NCI-H2081 treated with DMSO at 0.1 percent for 48 hours (cell line): ENCODE measurements around the gene AIP.
"Not testable (repeated sequence)": the region's sequence is repeated elsewhere in the genome, so short reads cannot be mapped to it uniquely, and the experiment has no call there.

Source experiments
- DNase-seq: peaks from one replicate; lab custom pipeline; 2025; lab: John Stamatoyannopoulos, UW

Gene AIP

DNA sequence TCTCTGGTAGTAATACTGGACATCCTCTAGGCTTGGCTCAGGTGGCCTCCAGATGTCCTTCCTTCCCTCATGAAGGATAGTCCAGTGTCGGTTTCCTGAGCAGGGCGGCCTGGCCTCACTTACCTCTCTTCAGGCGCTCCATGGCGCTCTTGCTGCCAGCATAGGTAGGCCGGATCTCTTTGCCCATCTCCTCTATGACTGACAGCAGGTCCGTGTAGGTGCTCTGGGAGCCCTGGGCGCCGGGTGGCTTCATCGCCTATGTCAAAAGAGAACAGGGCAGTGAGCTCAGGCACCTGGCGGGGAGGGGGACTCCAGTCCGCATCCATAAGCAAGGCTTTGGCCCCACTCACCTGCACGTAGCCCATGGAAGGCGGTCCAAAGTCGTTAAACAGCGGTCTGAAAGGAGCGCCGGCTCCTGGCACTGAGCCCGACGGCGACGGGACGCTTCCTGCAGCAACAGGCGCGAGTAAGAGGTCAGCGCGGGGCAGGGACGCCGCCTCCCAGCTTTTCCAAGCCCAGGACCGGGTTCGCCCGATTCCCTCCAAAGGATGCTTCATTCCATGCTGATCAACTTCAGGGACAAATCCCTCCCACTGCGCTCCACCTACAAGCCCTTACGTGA, 24.5 kb downstream of the AIP start:
- DNase-seq: no peak

DNA sequence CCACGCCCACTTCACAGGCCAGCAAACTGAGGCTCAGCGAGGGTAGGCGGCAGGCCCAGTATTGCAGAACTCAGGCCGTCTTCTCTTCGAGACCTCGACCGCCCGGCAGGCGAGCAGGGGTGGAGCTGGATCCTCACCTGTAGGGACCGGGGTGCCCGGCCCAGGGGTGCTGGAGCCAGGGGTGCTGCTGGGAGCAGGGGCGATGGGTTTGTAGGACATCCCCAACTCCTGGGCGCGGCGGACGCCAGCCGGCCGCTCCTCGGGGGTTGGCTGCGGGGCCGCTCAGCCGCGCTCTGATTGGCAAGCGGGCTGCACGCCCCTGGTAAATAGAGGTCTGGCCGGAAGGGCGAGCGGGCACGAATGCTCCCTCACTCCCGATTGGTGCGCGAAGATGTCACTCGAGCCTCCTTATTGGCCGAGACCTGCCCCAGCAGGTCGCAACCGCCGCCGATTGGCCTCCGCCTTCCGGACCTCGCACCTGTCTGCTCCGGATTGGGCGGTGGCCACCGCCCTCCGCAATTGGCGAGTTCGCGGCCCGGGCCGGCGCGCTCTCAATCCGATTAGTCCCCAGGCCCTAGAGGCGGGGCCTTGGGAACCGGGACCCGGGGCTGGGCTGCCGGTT, 25.1 kb downstream of the AIP start, which contains the start of gene CDK2AP2:
Gene CDK2AP2, minus strand, starts transcription at position 299 of the 622 bp plus-strand sequence. Its CDS starts 80 bp downstream, at position 219.
- DNase-seq: peak; percentile 92

DNA sequence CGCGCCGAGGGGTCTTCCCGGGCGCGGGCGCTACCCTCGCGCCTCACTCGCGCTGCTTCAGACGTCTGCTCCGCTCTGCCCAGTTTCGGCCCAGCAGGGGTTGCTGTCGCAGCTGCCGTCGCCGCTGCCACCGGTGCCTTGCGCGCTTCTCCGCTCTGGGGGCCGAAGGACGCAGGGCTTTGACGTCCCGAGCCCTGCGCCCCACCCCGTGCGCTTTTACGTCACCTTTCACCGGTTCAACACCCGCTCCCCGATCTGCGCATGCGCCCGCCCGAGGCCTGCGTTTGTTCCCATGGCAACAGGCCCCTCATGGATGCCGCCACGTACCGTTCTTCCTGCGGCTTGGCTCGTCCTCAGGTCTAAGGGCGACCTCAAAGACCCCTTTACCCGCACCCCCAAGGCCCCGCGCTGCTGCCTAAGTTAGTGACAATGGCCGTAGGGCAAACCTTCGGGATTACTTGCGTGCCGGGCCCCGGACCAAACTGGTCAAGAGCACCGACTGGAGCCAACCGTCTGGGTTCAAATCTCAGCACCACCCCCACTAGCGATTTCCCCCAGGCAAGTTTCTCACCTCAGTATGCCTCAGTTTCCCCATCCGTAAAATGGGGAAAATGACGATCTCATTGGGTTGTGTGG, 25.8 kb downstream of the AIP start:
- peak; percentile 74 for DNase-seq

DNA sequence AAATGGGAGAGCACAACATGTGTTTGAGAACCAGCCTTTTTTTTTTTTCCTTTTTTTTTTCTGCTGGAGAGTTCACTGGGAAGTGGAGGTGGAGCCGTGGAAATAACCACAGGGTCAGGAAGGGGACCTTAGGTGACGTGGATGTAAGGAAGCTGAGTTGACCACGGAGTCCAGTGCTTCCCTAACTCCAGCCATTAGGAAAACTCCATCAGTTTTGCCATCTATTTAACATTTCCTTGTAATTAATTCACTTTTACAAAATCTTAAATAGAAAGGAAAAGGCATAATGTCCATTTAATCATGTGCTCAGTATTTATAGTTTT, 27.2 kb downstream of the AIP start:
- no peak for DNase-seq

DNA sequence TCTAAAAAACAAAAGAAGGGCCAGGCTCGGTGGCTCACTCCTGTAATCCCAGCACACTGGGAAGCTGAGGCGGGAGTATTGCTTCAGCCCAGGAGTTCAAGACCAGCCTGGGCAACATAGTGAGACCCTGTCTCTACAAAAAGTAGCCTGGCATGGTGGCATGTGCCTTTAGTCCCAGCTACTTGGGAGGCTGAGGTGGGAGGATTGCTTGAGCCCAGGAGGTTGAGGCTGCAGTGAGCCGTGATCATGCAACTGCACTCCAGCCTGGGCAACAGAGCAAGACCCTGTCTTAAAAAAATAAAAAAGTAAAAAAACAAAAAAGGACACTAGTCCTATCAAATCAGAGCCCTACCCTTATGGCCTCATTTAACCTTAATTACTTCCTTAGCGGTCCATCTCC, 28.7 kb downstream of the AIP start:
- not testable (repeated sequence) for DNase-seq

DNA sequence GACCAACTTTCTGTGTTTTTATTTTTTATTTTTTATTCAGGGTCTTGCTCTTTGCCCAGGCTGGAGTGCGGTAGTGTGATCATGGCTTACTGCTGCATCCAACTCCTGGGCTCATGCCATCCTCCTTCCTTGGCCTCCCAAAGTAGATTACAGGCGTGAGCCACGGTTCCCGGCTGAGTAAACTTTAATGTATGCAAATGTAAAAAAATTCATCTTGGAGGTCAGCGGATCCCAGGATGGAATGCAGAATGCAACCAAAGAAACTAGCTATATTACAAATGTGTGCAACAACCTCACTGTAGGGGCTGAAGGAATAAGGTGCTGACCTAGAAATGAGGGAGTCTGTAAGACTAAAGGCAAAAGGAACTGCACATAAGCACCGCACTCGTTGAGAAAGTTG, 31.3 kb downstream of the AIP start:
- no peak for DNase-seq

DNA sequence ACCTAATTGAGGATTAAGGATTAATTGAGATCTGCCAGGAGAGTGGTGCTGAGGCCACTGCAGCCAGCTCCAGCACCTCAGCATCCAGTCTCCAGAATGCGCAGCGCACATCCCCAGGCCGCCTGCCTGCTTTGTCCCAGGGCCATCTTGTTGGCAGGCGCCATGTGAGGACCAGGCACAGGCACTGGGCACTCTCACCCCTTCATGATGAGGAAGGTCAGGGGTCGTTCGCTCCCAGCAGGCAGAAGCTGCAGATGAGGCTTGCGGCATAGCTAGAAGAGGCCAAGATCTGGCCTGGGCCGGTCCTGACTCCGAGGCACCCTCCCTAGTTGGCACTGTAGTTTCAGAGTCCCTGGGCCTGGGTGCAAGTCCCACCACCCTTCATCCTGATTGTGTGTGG, 34.0 kb downstream of the AIP start:
- no peak for DNase-seq

DNA sequence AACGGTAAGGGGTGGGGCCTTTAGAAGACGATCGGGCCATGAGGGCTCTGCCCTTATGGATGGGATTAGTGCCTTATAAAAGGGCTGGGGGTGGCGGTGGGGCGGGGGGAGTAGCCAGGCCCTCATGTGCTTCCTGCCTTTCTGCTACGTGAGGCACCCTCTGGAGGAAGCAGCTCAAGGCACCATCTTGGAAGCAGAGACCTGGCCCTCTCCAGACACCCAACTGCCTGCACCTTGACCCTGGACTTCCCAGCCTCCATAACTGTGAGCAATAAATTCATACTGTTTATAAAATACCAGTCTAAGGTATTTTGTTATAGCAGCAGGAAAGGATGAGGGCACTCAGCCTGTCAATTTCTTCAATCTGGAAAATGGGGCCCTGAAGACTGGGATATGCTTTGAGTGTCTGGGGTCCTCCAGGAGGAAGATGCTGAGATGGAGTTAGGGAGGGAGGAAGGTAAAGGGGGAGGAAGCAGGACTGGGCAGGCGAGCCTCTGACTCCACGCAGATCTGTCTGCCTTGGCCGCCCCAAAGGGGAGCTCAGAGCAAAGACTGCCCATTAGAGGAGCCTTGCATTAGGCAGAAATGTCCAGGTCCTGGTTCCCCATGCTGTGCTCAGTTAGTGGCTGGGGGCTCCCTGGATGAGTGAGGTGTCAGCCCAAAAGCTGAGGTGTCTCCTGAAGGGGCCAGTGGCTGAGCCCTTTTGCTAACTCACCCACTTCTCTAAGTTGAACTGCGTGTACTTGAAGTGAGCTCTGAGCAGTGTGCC, 35.1 kb downstream of the AIP start:
- DNase-seq: no peak

DNA sequence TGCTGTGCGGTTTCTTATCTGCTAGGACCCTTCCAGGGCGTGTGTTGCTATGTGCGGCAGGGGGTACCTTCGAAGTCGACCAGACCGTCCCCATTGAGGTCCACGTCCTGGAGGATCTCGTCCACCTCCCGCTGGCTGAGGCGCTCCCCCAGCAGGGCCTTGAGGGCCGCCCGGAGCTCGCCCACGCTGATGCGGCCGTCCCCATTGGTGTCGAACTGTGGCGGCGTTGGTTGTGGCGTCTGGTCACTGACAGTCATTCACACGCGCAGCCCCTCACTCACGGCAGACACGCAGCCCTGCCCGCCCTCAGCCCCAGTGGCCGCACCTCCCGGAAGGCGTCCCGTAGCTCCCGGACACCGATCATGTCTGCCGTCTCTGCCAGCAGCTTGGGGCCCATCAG, 36.9 kb downstream of the AIP start:
- no peak for DNase-seq

DNA sequence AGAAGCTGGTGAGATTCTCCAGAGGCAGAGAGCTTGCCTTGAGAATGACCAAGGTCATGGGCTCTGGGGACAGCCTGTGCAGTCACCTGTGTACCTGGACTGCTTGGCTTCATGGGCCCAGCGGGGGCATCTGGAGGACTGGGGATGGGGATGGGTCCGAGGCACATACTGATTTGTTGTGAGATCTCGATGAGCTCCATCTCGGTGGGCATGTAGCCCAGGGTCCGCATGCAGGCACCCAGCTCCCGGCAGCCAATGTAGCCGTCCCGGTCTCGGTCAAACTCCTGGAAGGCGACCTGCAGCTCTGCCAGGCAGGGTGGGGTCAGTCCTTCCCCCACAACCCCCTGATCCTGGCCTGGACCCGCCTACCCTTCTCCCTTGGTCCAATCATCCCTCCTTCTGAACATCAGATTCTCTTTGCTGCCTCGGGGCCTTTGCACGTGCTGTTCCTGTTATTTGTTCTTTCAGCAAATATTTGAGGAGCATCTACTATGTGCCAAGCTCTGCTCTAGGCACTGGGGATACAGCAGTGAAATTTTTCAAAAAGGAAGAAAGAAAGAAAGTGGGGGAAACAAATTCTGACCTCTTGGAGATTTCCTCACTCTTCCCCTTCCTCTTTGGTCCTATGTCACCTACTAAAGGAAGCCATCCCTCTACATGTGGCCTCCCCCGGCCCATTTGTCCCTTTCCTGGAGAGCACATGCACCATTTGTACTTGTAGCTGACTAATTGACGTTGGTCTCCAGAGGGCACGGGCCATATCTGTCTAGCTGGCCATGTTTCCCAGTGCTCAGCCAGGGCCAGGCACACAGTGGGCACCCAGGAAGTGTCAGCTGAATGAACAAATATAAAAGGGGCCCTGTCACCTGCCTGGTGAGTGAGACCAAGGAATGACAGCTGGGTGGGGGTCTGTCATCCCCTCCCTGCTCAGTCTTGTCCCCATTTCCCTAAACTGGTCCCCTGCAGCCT, 38.3 kb downstream of the AIP start:
- no peak for DNase-seq

DNA sequence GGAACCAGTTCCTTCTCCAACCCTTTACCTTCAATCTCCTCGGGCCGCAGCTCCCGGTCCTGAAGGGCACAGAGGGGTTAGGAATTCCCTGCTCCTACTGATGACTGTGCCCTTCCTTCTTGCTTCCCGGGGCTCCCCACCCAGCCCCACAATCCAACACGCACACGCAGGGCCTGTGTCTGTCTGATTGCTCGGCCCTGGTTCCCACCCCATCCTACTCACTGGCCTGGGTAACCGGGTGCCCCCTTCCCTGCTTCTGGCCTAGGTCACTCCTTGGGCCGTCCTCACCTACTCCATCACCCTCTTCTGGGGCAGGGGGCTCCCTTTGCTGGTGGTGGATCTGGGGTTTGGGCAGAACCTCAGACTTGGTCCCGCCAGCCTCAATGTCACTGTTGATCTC, 39.1 kb downstream of the AIP start:
- no peak for DNase-seq

DNA sequence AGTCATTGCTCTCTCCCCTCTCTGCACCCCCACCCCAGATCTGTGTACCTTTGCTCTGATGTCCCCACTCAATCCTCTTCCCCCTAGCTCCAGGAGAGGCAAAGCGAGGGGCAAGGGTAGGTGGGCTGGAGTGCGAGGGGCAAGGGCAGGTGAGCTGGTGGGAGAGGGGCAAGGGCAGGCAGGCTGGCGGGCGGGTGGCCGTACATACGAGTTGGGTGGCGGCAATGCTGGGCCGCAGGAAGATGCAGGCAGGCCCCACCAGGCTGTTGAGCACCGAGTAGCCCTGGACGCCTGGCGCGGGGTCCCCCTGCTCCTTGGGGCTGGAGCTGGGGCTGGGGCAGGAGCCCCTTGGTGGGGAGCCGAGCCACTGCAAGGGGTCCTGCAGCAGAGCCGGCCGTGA, 39.5 kb downstream of the AIP start:
- DNase-seq: no peak

DNA sequence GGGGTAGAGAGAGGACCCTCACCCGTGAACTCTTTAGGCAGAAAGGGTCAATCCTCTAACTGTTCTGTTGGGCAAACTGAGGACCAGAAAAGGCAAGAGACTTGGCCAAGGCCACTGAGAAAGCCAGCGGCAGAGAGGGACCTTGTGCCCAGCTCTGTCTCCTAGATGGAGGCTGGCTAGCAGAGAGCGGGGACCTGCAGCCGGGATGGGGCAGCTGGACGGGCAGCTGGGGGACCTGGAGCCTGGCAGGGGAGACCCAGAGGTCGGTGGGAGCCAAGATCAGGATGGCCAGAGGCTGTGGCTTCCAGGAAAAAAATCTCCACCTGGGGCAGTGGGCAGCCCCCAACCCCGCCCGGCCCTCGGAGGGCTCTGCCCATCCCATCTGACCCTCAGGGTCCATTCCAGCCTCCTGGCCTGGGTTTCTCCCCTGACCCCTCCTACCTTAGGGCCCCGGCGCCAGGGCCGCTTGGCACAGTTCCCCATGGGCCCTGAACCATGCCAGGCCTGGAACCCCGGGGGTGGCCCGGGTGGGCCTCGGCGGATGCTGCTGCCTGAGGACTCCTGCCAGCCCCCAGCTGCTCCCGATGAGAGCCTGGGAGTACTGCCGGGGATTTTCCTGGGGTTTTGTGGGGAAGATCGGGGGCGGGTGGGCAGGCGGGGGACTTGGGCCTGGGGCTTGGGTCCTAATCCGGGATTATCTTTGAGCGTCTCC, 40.2 kb downstream of the AIP start, which contains the start of gene CABP2:
Gene CABP2, minus strand, starts transcription at position 603 of the 712 bp plus-strand sequence. Its CDS starts 120 bp downstream, at position 483.
- DNase-seq: no peak

DNA sequence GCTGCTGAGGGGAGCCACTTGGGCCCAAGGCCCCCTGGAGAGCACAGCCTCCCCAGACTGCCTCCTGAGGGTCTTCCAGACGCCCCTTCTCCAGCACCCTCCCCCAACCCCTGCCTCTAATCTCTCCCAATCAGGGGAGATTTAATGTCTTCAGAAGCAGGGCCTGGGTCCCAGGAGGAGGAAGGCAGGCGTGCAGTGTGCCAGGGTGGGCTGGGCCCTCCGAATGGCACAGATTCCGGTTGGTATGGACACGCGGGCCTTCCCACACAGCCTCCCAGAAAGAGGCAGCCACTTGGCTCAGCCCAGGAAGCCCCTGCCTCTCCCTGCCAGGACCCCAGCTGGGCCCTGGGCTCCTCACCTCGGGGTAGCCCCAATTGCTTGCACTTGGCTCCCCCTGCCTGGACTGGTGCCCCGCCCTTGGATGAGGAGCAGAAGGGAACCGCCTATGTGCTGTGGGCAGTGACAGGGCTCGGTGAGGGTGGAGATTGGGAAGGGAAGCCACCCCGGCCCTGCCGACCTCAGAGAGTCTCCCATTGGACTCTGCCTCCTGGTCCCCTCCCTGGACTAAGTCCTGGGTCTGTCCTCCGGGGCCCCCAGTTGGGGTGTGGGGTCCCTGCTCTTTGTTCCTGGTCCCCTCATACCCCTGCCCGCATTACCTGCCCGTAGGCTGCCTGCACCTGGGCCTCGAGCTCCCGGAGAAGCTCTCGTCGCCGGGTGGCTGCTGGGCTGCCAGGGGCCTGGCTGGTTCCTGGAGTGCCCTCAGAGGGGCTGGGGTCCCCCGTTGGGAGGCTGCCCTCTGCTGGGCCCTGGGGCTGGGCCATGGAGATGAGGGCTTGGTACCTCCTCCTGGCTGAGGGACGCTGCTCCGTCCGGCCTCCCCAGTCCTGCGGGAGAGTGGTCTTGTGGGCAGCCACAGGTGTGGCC, 41.0 kb downstream of the AIP start:
- no peak for DNase-seq

DNA sequence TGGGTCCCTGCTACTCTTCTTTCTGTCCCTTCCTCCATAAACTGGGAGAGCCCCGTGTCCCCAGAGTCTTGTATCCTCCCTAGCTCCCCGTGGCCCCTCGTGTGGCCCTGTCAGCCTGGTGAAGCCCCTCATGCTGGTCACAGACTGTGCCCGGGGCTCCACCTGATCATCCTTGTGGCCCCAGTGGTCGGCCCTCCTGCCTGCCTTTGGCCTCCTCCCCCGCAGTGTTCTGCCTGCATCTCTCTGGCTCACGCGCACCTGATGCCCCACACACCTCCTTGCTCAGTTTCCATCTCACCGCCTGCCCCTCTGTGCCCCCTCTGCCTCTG, 41.6 kb downstream of the AIP start:
- DNase-seq: no peak

DNA sequence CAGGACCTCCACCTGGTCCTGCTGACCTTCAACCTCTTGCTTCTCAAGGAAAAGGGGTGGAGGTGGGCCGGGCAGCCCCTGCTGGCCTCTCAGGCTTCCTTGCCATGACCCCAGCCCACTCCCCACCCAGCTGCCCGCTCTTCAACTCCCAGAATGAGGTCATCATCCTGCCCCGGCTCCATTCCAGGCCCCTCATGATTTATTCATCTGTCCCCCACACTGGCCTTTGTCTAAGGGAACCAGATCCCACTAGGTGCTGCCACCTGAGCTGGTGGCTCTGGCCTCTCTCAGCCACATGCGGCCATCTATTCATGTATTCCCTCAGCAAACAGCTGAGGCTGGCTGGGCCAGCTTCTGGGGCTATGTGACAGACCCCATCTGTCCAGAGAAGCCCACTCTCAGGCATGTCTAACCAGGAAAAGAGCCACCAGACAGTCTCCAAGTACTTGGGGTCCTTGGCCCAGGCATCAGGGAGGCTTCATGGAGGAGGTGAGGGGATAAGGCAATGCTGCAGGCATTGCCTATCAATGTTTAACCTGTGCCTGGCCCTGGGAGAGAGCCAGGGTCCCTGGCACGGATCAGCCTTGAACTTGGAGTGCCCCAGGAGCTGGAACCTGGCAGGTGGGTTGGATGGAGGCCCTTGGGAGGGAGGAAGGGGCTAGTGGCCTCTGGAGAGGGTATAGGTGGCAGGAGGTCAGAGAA, 42.6 kb downstream of the AIP start:
- no peak for DNase-seq

DNA sequence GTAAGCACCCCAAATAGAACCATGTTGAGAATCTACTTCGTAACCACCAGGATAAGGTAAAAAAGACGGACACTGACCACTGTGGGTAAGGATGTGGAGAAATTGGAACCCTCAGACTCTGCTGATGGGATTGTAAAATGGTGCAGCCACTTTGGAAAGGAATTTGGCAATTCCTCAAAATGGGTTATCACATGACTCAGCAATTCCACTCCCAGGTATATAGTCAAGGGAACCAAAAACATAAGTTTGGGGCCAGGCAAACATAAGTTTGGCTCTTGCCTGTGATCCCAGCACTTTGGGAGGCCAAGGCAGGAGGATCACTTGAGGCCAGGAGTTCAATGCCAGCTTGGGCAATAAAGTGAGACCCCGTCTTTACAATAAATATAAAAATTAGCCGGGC, 45.5 kb downstream of the AIP start:
- no peak for DNase-seq

DNA sequence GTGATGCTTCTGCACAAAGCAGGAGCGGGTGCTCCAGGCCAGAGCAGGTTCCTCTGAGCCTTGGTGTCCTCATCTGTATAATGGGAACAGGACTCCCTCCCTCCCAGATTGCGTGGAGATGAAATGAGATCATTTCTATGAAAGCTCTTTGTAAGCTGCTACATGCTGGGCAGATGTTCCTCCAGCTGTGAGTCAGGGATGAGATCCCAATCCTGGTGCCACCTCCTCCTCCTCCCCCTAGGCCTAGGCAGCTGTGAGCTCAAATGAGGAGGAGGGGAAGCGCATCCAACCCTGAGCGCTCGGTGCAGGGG, 47.4 kb downstream of the AIP start:
- no peak for DNase-seq

DNA sequence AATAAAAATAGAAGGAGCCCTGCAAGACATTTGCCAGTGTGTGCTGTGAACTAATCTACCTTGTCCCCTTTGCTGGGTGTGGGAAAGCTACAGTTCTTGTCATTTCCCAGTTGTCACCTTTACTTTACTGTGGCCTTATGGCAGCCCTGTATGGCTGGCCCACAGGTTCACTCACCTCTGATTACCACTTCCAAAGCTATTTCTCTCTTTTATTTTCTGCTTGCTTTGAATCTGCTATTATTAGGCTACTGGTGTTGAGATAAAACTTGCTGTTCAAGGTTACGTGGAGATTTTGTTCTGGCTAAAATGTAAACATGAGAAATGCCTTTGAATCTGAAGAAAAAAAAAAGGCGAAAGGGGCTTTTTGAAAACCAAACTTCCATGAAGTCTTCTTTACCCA, 50.1 kb downstream of the AIP start:
- DNase-seq: no peak
